ENCODE results near the gene BRMS1L. TPM values are rescaled to one million over a fixed set of nuclear protein-coding genes. Genes with fewer than 3 reads are reported as not detected.

The BRMS1L gene
- total and polyA plus RNA-seq, 9 of the 15 experiments (the other 6 are each of a cell fraction or from before 2014, with no cell fraction given), result 1.2 to 4.7 (median 3.3) TPM

DNA sequence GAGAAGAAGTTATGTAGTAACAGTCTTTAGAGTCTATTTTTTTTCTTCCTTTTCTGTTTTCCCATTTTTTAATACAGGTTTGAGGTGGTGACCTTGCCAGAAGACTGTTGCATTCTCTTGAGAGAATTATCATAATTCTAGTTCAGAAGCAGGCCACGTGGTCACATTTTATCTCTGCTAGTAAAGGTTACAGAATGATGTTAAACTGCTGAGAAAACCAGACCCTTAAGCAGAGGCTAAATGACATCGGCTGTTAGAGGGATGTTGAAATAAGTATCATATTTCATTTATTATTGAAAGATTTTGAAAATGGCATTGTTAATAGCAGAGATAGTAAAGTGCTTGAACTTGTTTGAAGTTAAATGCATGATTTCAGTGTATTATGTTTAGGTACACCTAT is 49.2 kb downstream of the BRMS1L start:
- intact Hi-C loops (cut with micrococcal nuclease), result no loop called here
- Histone ChIP-seq H2AFZ (ENCODE audit: low read depth, low read length) (no peak overlapping the region), H3K36me3 (ENCODE audit: control insufficient read depth, insufficient read depth, low read length) (no peaks in the 10 kb centered on the region), H3K9me1 (ENCODE audit: control insufficient read depth, insufficient read depth, low read length) (no peaks in the 10 kb centered on the region), H3K4me1 (replicated peaks in 1 of 2; ENCODE audit: control insufficient read depth in 2 of 2, insufficient read depth in 2 of 2, low read length in 2 of 2) (peaks cover 0 to 9% of the 10 kb centered on the region in 2 experiments; a peak in 2 of 5 replicates), H3K9me3 (replicated peaks; ENCODE audit: control insufficient read depth, insufficient read depth, low read depth, low read length) (no peaks in the 10 kb centered on the region), H3K9ac (ENCODE audit: insufficient read depth in 1 of 2, low read depth in 2 of 2, low read length in 2 of 2) (no peak overlapping the region), H3K4me3 (no peak overlapping the region), H3K27ac (ENCODE audit: extremely low read depth, low read depth, low read length) (no peak overlapping the region), H3K79me2 (ENCODE audit: control insufficient read depth, insufficient read depth, low read length) (no peaks in the 10 kb centered on the region), H3K27me3 (ENCODE audit: control insufficient read depth in 2 of 2, insufficient read depth in 2 of 2, low read length in 2 of 2) (no peaks in the 10 kb centered on the region), H3K4me2 (ENCODE audit: insufficient read depth, low read length) (no peak overlapping the region), H4K20me1 (replicated peaks; ENCODE audit: control insufficient read depth, insufficient read depth, low read length) (no peaks in the 10 kb centered on the region)
- no peak for DNase-seq (ENCODE audit: extremely low read depth in 1 of 4, low spot score in 3 of 4)
- in situ Hi-C loops (cut with MboI), result no loop called here
- BruUV-seq (replicated peaks), result no TSS peak
- 13% methylated on average over 2 of the region's 2 CpGs for WGBS (ENCODE audit: insufficient coverage, low coverage, missing lambda C conversion rate)
- FAIRE-seq, result no peak
- ChIA-PET POLR2A (interaction anchor here (0.7 kb wide), 1 partner anchor 351 kb away, joined by 3 read pairs; no protein-coding TSS in a partner anchor), CTCF (ENCODE audit: low intra/inter-chr PET ratio) (no interaction called here)
- no peak for ATAC-seq
- TF ChIP-seq, protein P1, sequence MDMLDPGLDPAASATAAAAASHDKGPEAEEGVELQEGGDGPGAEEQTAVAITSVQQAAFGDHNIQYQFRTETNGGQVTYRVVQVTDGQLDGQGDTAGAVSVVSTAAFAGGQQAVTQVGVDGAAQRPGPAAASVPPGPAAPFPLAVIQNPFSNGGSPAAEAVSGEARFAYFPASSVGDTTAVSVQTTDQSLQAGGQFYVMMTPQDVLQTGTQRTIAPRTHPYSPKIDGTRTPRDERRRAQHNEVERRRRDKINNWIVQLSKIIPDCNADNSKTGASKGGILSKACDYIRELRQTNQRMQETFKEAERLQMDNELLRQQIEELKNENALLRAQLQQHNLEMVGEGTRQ (CRISPR knock-in tag; IDR thresholded peaks at IDR 0.05), result 0 out of 2 replicates have a peak, but pooled peaks have one; percentile 6
- TF ChIP-seq, protein P2, sequence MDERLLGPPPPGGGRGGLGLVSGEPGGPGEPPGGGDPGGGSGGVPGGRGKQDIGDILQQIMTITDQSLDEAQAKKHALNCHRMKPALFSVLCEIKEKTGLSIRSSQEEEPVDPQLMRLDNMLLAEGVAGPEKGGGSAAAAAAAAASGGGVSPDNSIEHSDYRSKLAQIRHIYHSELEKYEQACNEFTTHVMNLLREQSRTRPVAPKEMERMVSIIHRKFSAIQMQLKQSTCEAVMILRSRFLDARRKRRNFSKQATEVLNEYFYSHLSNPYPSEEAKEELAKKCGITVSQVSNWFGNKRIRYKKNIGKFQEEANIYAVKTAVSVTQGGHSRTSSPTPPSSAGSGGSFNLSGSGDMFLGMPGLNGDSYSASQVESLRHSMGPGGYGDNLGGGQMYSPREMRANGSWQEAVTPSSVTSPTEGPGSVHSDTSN (CRISPR knock-in tag; IDR thresholded peaks at IDR 0.05; ENCODE audit: low read depth), result no peak
- TF ChIP-seq, protein P2 (tag; conservative IDR thresholded peaks at IDR 0.05; ENCODE audit: low read depth), result no peak

Data from K562 (cell line).